HepG2 (cell line): Measurements from ENCODE around the gene EPC2. TPM values are rescaled to one million over a fixed set of nuclear protein-coding genes. Genes with fewer than 3 reads are reported as not detected.

ENCODE experiments used
- AHR ChIP-seq: IDR thresholded peaks from 2 replicates; pipeline ENCODE4 v1.6.1; 2018; ENCODE audit warnings: missing genetic modification reagents, missing compliant biosample characterization
- AKAP8 ChIP-seq: sonication (generic); formaldehyde crosslinking; IDR thresholded peaks from 2 replicates; pipeline ENCODE4 v1.5.1; 2020; ENCODE audit warnings: mild to moderate bottlenecking, missing genetic modification reagents
- BRCA1 ChIP-seq: sonication (generic); formaldehyde crosslinking; IDR thresholded peaks from 2 replicates; pipeline ENCODE4 v1.4.0; 2020; ENCODE audit warnings: missing genetic modification reagents
- BRF2 ChIP-seq: sonication (generic); formaldehyde crosslinking; IDR thresholded peaks from 2 replicates; pipeline ENCODE4 v1.8.1; 2022; ENCODE audit warnings: mild to moderate bottlenecking, missing genetic modification reagents
- FUBP1 ChIP-seq: sonication (generic); formaldehyde crosslinking; IDR thresholded peaks from 2 replicates; pipeline ENCODE4 v1.5.1; 2020; ENCODE audit warnings: missing genetic modification reagents, mild to moderate bottlenecking, borderline replicate concordance
- HNRNPH1 ChIP-seq: fragments of 200-400 bp; formaldehyde crosslinking; optimal IDR thresholded peaks from 2 replicates; pipeline ENCODE3; 2017; ENCODE audit warnings: mild to moderate bottlenecking, low read depth, low read length
- KDM2A ChIP-seq: sonication (generic); formaldehyde crosslinking; IDR thresholded peaks from 2 replicates; pipeline ENCODE4 v1.4.0; 2020; ENCODE audit warnings: low read depth, missing genetic modification reagents, borderline replicate concordance
- KDM3A ChIP-seq: IDR thresholded peaks from 2 replicates; pipeline ENCODE4 v1.6.1; 2018; ENCODE audit warnings: low read depth, missing compliant biosample characterization
- KDM4B ChIP-seq: sonication (generic); formaldehyde crosslinking; IDR thresholded peaks from 2 replicates; pipeline ENCODE4 v1.4.0; 2020; ENCODE audit warnings: missing genetic modification reagents
- MTERF4 ChIP-seq: sonication (generic); formaldehyde crosslinking; IDR thresholded peaks from 2 replicates; pipeline ENCODE4 v1.8.0; 2023; ENCODE audit warnings: mild to moderate bottlenecking, missing genetic modification reagents
- MYPOP ChIP-seq: sonication (generic); formaldehyde crosslinking; IDR thresholded peaks from 2 replicates; pipeline ENCODE4 v1.8.1; 2023; ENCODE audit warnings: mild to moderate bottlenecking, moderate library complexity, missing genetic modification reagents
- NFIB ChIP-seq: sonication (generic); formaldehyde crosslinking; IDR thresholded peaks from 2 replicates; pipeline ENCODE4 v1.9.0; 2021; ENCODE audit warnings: missing genetic modification reagents, mild to moderate bottlenecking, borderline replicate concordance
- PAF1 ChIP-seq: IDR thresholded peaks from 2 replicates; pipeline ENCODE4 v1.6.1; 2016; ENCODE audit warnings: missing genetic modification reagents, missing compliant biosample characterization
- PITX1 ChIP-seq: sonication (generic); formaldehyde crosslinking; IDR thresholded peaks from 2 replicates; pipeline ENCODE4 v1.5.1; 2020; ENCODE audit warnings: mild to moderate bottlenecking, missing genetic modification reagents
- POLR2AphosphoS5 ChIP-seq: IDR thresholded peaks from 2 replicates; pipeline ENCODE4 v1.6.1; 2012; ENCODE audit warnings: low read depth, low read length
- POLR2G ChIP-seq: fragments of 200-400 bp; formaldehyde crosslinking; IDR thresholded peaks from 2 replicates; pipeline ENCODE4 v1.6.1; 2018; ENCODE audit warnings: mild to moderate bottlenecking, low read depth, low read length, moderate library complexity
- REPIN1 ChIP-seq: sonication (generic); formaldehyde crosslinking; IDR thresholded peaks from 2 replicates; pipeline ENCODE4 v1.8.0; 2022; ENCODE audit warnings: missing genetic modification reagents, low read depth, mild to moderate bottlenecking, borderline replicate concordance
- RNF2 ChIP-seq: fragments of 450-650 bp; conservative IDR thresholded peaks from 2 replicates; pipeline ENCODE4 v1.6.1; 2016; ENCODE audit warnings: low read depth
- SP140L ChIP-seq: sonication (generic); formaldehyde crosslinking; IDR thresholded peaks from 2 replicates; pipeline ENCODE4 v1.4.0; 2020; ENCODE audit warnings: missing genetic modification reagents, borderline replicate concordance
- SUZ12 ChIP-seq: fragments of 150-350 bp; IDR thresholded peaks from 2 replicates; pipeline ENCODE4 v1.6.1; 2014; ENCODE audit warnings: low read depth, low read length
- ZNF260 ChIP-seq: sonication (generic); formaldehyde crosslinking; IDR thresholded peaks from 2 replicates; pipeline ENCODE4 v1.4.0; 2020; ENCODE audit warnings: missing genetic modification reagents, low read depth, mild to moderate bottlenecking, borderline replicate concordance
- ZNF558 ChIP-seq: sonication (generic); formaldehyde crosslinking; IDR thresholded peaks from 2 replicates; pipeline ENCODE4 v1.9.0; 2022; ENCODE audit warnings: mild to moderate bottlenecking, missing genetic modification reagents, borderline replicate concordance
- ZNF597 ChIP-seq: sonication (generic); formaldehyde crosslinking; IDR thresholded peaks from 2 replicates; pipeline ENCODE4 v1.5.0; 2020; ENCODE audit warnings: missing genetic modification reagents
- ZNF674 ChIP-seq: sonication (generic); formaldehyde crosslinking; IDR thresholded peaks from 2 replicates; pipeline ENCODE4 v1.5.0; 2020; ENCODE audit warnings: low read depth, mild to moderate bottlenecking, missing genetic modification reagents
- ZSCAN31 ChIP-seq: sonication (generic); formaldehyde crosslinking; IDR thresholded peaks from 2 replicates; pipeline ENCODE4 v1.5.0; 2020; ENCODE audit warnings: low read depth, mild to moderate bottlenecking, missing genetic modification reagents
- polyA plus RNA-seq, 8 experiments: library from polyadenylated mRNA; depleted of rRNA in 3 of 8; stranded (reverse) in 7 of 8; unstranded in 1 of 8; fragments of >200 nt; fragmentation: Illumina TruSeq in 4 of 8; extraction: Trizol in 4 of 8; gene quantifications; 2 replicates each; pipeline versions ENCODE4 v1.2.1 to v1.2.3, GENCODE V29; 2011 to 2016; ENCODE audit warnings: low read depth in 4 of 8, missing spikeins in 1 of 8, mixed read lengths in 1 of 8; ENCODE audit not compliant: insufficient read depth in 1 of 8
- total RNA-seq, 5 experiments: library from RNA; depleted of rRNA; stranded (reverse); fragments of >200 nt; fragmentation: Illumina TruSeq; extraction: Trizol; gene quantifications; 2 replicates each; pipeline ENCODE4 v1.2.3, GENCODE V29; 2016; ENCODE audit warnings: low read depth in 1 of 5

The EPC2 gene
- total and polyA plus RNA-seq, 2 of the 13 experiments (the other 11 are each of a cell fraction or from before 2014, with no cell fraction given): 20.5 to 22.0 TPM

- TF ChIP-seq ZNF674 (CRISPR knock-in tag) (no peak; the same call in 1 of the 2 replicates), PITX1 (CRISPR knock-in tag) (no peak; the same call in 1 of the 2 replicates), KDM2A (peak; percentile 90), AKAP8 (CRISPR knock-in tag) (no peak), POLR2AphosphoS5 (peak; percentile 61; the same call in 1 of the 2 replicates), POLR2G (peak; percentile 84), FUBP1 (CRISPR knock-in tag) (no peak), ZNF260 (CRISPR knock-in tag) (no peak), PAF1 (CRISPR knock-in tag) (no peak), ZNF558 (CRISPR knock-in tag) (no peak), MTERF4 (CRISPR knock-in tag) (peak; percentile 45; the same call in 1 of the 2 replicates), AHR (CRISPR knock-in tag) (peak; percentile 84; the same call in 1 of the 2 replicates), BRF2 (CRISPR knock-in tag) (no peak), MYPOP (peak; percentile 98), SP140L (CRISPR knock-in tag) (0 out of 2 replicates have a peak, but pooled peaks have one; percentile 47), HNRNPH1 (peak; percentile 100), REPIN1 (CRISPR knock-in tag) (0 out of 2 replicates have a peak, but pooled peaks have one; percentile 21), BRCA1 (no peak), ZSCAN31 (peak; percentile 78; the same call in 1 of the 2 replicates), KDM3A (CRISPR knock-in tag) (no peak), ZNF597 (no peak), SUZ12 (no peak), NFIB (CRISPR knock-in tag) (no peak), KDM4B (CRISPR knock-in tag) (0 out of 2 replicates have a peak, but pooled peaks have one; percentile 43), RNF2 (no peak)
Observed at GRCh38 chr2:148644883-148645538, 460 bp downstream of the EPC2 start (continued).
